ENCODE results near the gene KLHL17. TPM values are rescaled to one million over a fixed set of nuclear protein-coding genes. Genes with fewer than 3 reads are reported as not detected.

Gene KLHL17
- total and polyA plus RNA-seq, 10 of the 15 experiments (the other 5 are each of a cell fraction or from before 2014, with no cell fraction given): 0.03 to 30.6 (median 5.3) TPM

- ChIA-PET CTCF (no interaction called here), POLR2A (no interaction called here), RAD21 (ENCODE audit: unreplicated experiment) (interaction anchor here (0.6 kb wide), 1 partner anchor 60 kb away, joined by 3 read pairs; no protein-coding TSS in a partner anchor), SMC1A (ENCODE audit: uncharacterized antibody, unreplicated experiment) (no interaction called here)
- H3K4me2 ChIP-seq (ENCODE audit: control insufficient read depth, insufficient read depth): no peak overlapping the region
- no peak for DNase-seq (ENCODE audit: low read depth, low spot score)
- no peak for ATAC-seq
- H2AFZ ChIP-seq (ENCODE audit: control insufficient read depth, low read depth, low read length): no peak overlapping the region
- 96% methylated on average over 34 of the region's 51 CpGs for WGBS (ENCODE audit: insufficient coverage, insufficient replicate concordance, low lambda C conversion rate, missing lambda C conversion rate)
- FAIRE-seq: no peak
- H3K4me1 ChIP-seq (ENCODE audit: control insufficient read depth, insufficient read depth, low read length): peaks cover 15% of the 10 kb centered on the region
- no peak overlapping the region for H3K27ac ChIP-seq (ENCODE audit: control insufficient read depth, insufficient read depth)
- BruUV-seq (replicated peaks): TSS peak; percentile 45
- no peaks in the 10 kb centered on the region for H3K27me3 ChIP-seq (replicated peaks in 1 of 2; ENCODE audit: control insufficient read depth in 2 of 2, insufficient read depth in 2 of 2, low read length in 1 of 2)
- H4K20me1 ChIP-seq (ENCODE audit: control insufficient read depth, insufficient read depth): no peaks in the 10 kb centered on the region
- H3K36me3 ChIP-seq (ENCODE audit: control insufficient read depth in 2 of 2, insufficient read depth in 2 of 2, low read length in 1 of 2): no peaks in the 10 kb centered on the region; a peak in 1 of 4 replicates
- H3K79me2 ChIP-seq (ENCODE audit: control insufficient read depth, insufficient read depth, low read length): no peaks in the 10 kb centered on the region; the same call in 1 of the 2 replicates
- no peak overlapping the region for H3K9ac ChIP-seq (ENCODE audit: control insufficient read depth, insufficient read depth, low read length)
- in situ Hi-C loops (cut with MboI): no loop called here
- no peak overlapping the region for H3K4me3 ChIP-seq
- no peaks in the 10 kb centered on the region for H3K9me3 ChIP-seq (replicated peaks; ENCODE audit: control insufficient read depth, insufficient read depth, low read length)
- intact Hi-C loops (cut with micrococcal nuclease; ENCODE audit: unreplicated experiment): no loop called here
- TF ChIP-seq E2F4 (IDR thresholded peaks at IDR 0.05; ENCODE audit: low read depth, low read length) (no peak), ZNF217 (IDR thresholded peaks at IDR 0.05) (no peak), SUZ12 (IDR thresholded peaks at IDR 0.05; ENCODE audit: unreplicated experiment) (no peak), RUNX3 (IDR thresholded peaks at IDR 0.05; ENCODE audit: low read length) (no peak), E2F8 (IDR thresholded peaks at IDR 0.05; ENCODE audit: low read depth, partially characterized antibody) (no peak), RBBP5 (conservative IDR thresholded peaks at IDR 0.05) (no peak), ZBTB11 (CRISPR knock-in tag; IDR thresholded peaks at IDR 0.05) (no peak), ZNF622 (IDR thresholded peaks at IDR 0.05) (no peak), CREB1 (IDR thresholded peaks at IDR 0.05; ENCODE audit: low read depth) (no peak), NKRF (conservative IDR thresholded peaks at IDR 0.05) (no peak), ZSCAN29 (IDR thresholded peaks at IDR 0.05) (no peak), ATF3 (IDR thresholded peaks at IDR 0.05; ENCODE audit: borderline replicate concordance, extremely low read depth, low read depth, low read length) (no peak), KDM1A (IDR thresholded peaks at IDR 0.05; ENCODE audit: borderline replicate concordance) (no peak), MEF2B (IDR thresholded peaks at IDR 0.05; ENCODE audit: partially characterized antibody, poor library complexity, severe bottlenecking) (no peak)
Measured at GRCh38 chr1:964691-965525, 4.5 kb downstream of the KLHL17 start.
